HCT116 (cell line): ENCODE results near the gene NR1I3. TPM values are rescaled to one million over a fixed set of nuclear protein-coding genes. Genes with fewer than 3 reads are reported as not detected.

Experiments used
- ATAC-seq: fragments of 200-7000 bp; cut with Tn5 transposase; 2 replicates; pipeline ENCODE4 v1.9.1; 2020; ENCODE audit warnings: mild to moderate bottlenecking, moderate library complexity
- BruUV-seq: library from RNA; stranded (reverse); fragments of 400-500 nt; replicated peaks from 2 replicates; lab custom pipeline; 2021; lab: Mats Ljungman, UMichigan
- CTCF ChIA-PET: fragments of 300-600 bp; sonication (Branson Sonifier 250); formaldehyde crosslinking; loops from one replicate; lab custom pipeline; 2021; ENCODE audit warnings: antibody characterized with exemption; lab: Charles Lee
- POLR2A ChIA-PET: fragments of 300-600, 350-600 bp; sonication (Branson Sonifier 250); formaldehyde crosslinking; loops from one replicate; lab custom pipeline; 2021; ENCODE audit warnings: antibody characterized with exemption; lab: Charles Lee
- RAD21 ChIA-PET, 2 experiments: fragments of 300-600 bp; sonication (Branson Sonifier 250); formaldehyde crosslinking; loops; one replicate each; lab custom pipeline; 2023; ENCODE audit warnings: low total read pairs in 2 of 2; ENCODE audit not compliant: uncharacterized antibody in 2 of 2, unreplicated experiment in 2 of 2, low non-redundant PET in 1 of 2; lab: Charles Lee
- DNase-seq: peaks from one replicate; pipeline ENCODE4 v3.0.0-alpha.2; 2010; ENCODE audit warnings: low read depth, low spot score
- H2AFZ ChIP-seq: fragments of 200-600 bp; shearing (Covaris generic), sonication (generic); 2 replicates; pipeline ENCODE4 v1.6.1; 2017; ENCODE audit warnings: low read depth, mixed run types, mixed read lengths, antibody characterized with exemption, low read length; ENCODE audit not compliant: poor library complexity, severe bottlenecking
- H3K27ac ChIP-seq: 2 replicates; pipeline ENCODE4 v1.5.1; 2012; ENCODE audit warnings: low read depth, low read length
- H3K27me3 ChIP-seq: fragments of 200-600 bp; sonication (generic); 2 replicates; pipeline ENCODE4 v1.6.1; 2016; ENCODE audit warnings: mixed run types, low read length, mixed read lengths; ENCODE audit not compliant: insufficient read depth
- H3K36me3 ChIP-seq, 2 experiments: fragments of 200-500 bp in 1 of 2; fragments of 200-600 bp in 1 of 2; sonication (Bioruptor generic) in 1 of 2; sonication (generic) in 1 of 2; 2 replicates each; pipeline versions ENCODE4 v1.5.1 to v1.6.1; 2014 to 2016; ENCODE audit warnings: low read length in 2 of 2, inconsistent platforms in 1 of 2, mixed read lengths in 1 of 2, mixed run types in 1 of 2; ENCODE audit not compliant: insufficient read depth in 2 of 2, control insufficient read depth in 1 of 2
- H3K4me1 ChIP-seq, 2 experiments: fragments of 200-600 bp in 1 of 2; sonication (generic) in 1 of 2; 2 replicates each; pipeline versions ENCODE4 v1.5.1 to v1.6.1; 2012 to 2017; ENCODE audit warnings: low read length in 2 of 2, inconsistent platforms in 1 of 2, mild to moderate bottlenecking in 1 of 2, mixed read lengths in 1 of 2, mixed run types in 1 of 2, moderate library complexity in 1 of 2; ENCODE audit not compliant: insufficient read depth in 2 of 2, control insufficient read depth in 1 of 2
- H3K4me2 ChIP-seq: fragments of 200-600 bp; sonication (generic); 2 replicates; pipeline ENCODE4 v1.6.1; 2017; ENCODE audit warnings: mixed run types, low read length, mixed read lengths
- H3K4me3 ChIP-seq, 2 experiments: fragments of 200-600 bp in 1 of 2; sonication (generic) in 1 of 2; replicated peaks in 1 of 2; 2 replicates each; pipeline ENCODE4 v1.5.1; 2011 to 2016; ENCODE audit warnings: low read length in 2 of 2, control low read depth in 1 of 2, low read depth in 1 of 2, mild to moderate bottlenecking in 1 of 2, mixed read lengths in 1 of 2, mixed run types in 1 of 2
- H3K79me2 ChIP-seq: fragments of 200-600 bp; sonication (generic); 2 replicates; pipeline ENCODE4 v1.6.1; 2017; ENCODE audit warnings: mild to moderate bottlenecking, mixed run types, low read length, moderate library complexity, mixed read lengths; ENCODE audit not compliant: insufficient read depth
- H3K9ac ChIP-seq: fragments of 200-600 bp; sonication (generic); 2 replicates; pipeline ENCODE4 v1.6.1; 2016; ENCODE audit warnings: low read length, mixed read lengths
- H3K9me2 ChIP-seq: fragments of 200-600 bp; sonication (generic), shearing (Covaris generic); 2 replicates; pipeline ENCODE4 v1.6.1; 2017; ENCODE audit warnings: mixed run types, mild to moderate bottlenecking, moderate library complexity; ENCODE audit not compliant: insufficient read depth
- H3K9me3 ChIP-seq, 2 experiments: fragments of 200-500 bp in 1 of 2; fragments of 200-600 bp in 1 of 2; sonication (Bioruptor generic) in 1 of 2; sonication (generic) in 1 of 2; 2 replicates each; pipeline ENCODE4 v1.6.1; 2014 to 2017; ENCODE audit warnings: low read length in 2 of 2, mixed read lengths in 2 of 2, inconsistent platforms in 1 of 2, low read depth in 1 of 2, mild to moderate bottlenecking in 1 of 2, mixed run types in 1 of 2, moderate library complexity in 1 of 2; ENCODE audit not compliant: control insufficient read depth in 1 of 2, insufficient read depth in 1 of 2
- H4K20me1 ChIP-seq: fragments of 200-600 bp; sonication (generic), shearing (Covaris generic); 2 replicates; pipeline ENCODE4 v1.6.1; 2017; ENCODE audit warnings: mixed run types, mild to moderate bottlenecking, moderate library complexity; ENCODE audit not compliant: insufficient read depth
- CBX3 ChIP-seq: IDR thresholded peaks from 2 replicates; pipeline ENCODE4 v1.6.1; 2012; ENCODE audit warnings: low read depth
- CTCF ChIP-seq, 3 experiments: fragments of 200-600 bp in 1 of 3; sonication (generic) in 1 of 3; IDR thresholded peaks in 2 of 3; conservative IDR thresholded peaks in 1 of 3; 2 replicates each; pipeline ENCODE4 v1.5.1; 2012 to 2017; ENCODE audit warnings: low read depth in 2 of 3, low read length in 2 of 3, antibody characterized with exemption in 1 of 3, borderline replicate concordance in 1 of 3, control low read depth in 1 of 3, mild to moderate bottlenecking in 1 of 3, mixed read lengths in 1 of 3, mixed run types in 1 of 3, moderate library complexity in 1 of 3; ENCODE audit not compliant: insufficient read depth in 1 of 3
- EGR1 ChIP-seq: IDR thresholded peaks from 2 replicates; pipeline ENCODE4 v1.6.1; 2012; ENCODE audit warnings: low read depth
- EZH2 ChIP-seq: fragments of 200-600 bp; sonication (generic); IDR thresholded peaks from 2 replicates; pipeline ENCODE4 v1.6.1; 2017; ENCODE audit warnings: antibody characterized with exemption, mixed run types
- EZH2phosphoT487 ChIP-seq: fragments of 200-600 bp; IDR thresholded peaks from 2 replicates; pipeline ENCODE4 v1.6.1; 2018; ENCODE audit warnings: antibody characterized with exemption, borderline replicate concordance
- JUND ChIP-seq: IDR thresholded peaks from 2 replicates; pipeline ENCODE4 v1.6.1; 2012
- POLR2A ChIP-seq: IDR thresholded peaks from 2 replicates; pipeline ENCODE4 v1.7.0; 2011; ENCODE audit warnings: borderline replicate concordance; ENCODE audit not compliant: insufficient read depth, insufficient read length; ENCODE audit errors: extremely low read depth
- POLR2AphosphoS5 ChIP-seq: IDR thresholded peaks from 2 replicates; pipeline ENCODE4 v1.6.1; 2011; ENCODE audit warnings: mild to moderate bottlenecking, low read depth, low read length, moderate library complexity
- RAD21 ChIP-seq: IDR thresholded peaks from 2 replicates; pipeline ENCODE4 v1.6.1; 2012; ENCODE audit warnings: low read depth, mild to moderate bottlenecking
- ZNF274 ChIP-seq: fragments of 200-500 bp; sonication (Bioruptor generic); IDR thresholded peaks from 2 replicates; pipeline ENCODE4 v1.6.1; 2014; ENCODE audit warnings: mild to moderate bottlenecking, low read depth, low read length, inconsistent platforms
- intact Hi-C: fragments of 100-400 bp; cut with micrococcal nuclease; formaldehyde crosslinking; loops from 2 replicates; pipeline ENCODE4 v1.10.0; 2022
- total RNA-seq: library from RNA; stranded (reverse); gene quantifications from one replicate; pipeline ENCODE4 v1.2.1, GENCODE V29; 2021; ENCODE audit not compliant: unreplicated experiment

Gene NR1I3
- total RNA-seq, 1 experiment from 2014 or later, result not detected

DNA sequence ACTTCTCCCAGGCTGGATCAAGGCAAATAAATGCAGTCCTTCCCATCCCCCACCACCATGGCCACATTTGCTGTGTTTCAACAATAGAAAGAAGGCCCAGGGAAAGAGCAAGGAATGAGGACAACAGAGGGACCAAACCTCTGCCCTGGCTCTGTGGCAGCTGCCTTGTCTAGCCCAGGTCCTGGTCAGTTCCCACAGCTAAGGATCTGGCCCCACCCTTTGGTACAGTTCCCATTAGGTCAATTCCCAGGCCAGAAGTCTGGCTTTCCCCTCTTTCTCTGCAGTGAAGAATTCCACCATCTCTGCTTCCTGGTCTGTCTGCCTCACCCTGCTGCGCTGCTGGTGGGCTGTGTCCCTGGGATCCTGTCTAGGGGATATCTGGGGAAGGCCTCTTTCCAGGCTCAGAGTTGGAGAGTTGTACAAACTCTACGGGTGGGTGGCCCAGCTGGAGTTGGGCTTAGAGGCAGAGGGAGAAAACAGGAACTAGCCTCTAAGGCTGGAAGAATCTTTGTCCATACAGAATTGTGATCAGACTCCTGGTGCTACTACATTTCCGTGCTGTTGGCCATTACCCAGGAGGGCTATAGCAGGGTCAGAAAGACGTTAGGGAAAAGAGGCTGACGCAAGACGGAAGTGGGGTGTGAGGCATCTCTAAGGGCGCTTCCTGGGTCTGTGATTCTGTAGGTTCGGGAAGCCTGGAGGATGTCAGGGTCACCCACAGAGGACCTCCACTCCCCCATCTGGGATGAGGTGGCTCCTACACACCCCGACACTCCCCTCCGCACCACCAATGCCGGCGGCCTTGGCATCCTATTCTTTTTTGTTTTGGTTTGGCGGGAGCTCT, 36.8 kb downstream of the NR1I3 start:
- peaks cover 8 to 38% of the 10 kb centered on the region in 2 experiments; a peak in 3 of 4 replicates for H3K4me1 ChIP-seq
- ATAC-seq (no peak), DNase-seq (no peak)
- H3K9me2 ChIP-seq, result no peaks in the 10 kb centered on the region
- H3K9me3 ChIP-seq, result no peaks in the 10 kb centered on the region
- TF ChIP-seq EZH2phosphoT487 (no peak), POLR2A (no peak), RAD21 (no peak), EGR1 (no peak), CBX3 (no peak)
- peak overlapping the region; percentile 98 for H3K9ac ChIP-seq
- H3K4me3 ChIP-seq, result peak overlapping the region; percentile 94 to 98
- POLR2A ChIA-PET, result interaction anchor here (0.9 to 3.0 kb wide), 6 partner anchors 7 to 86 kb away, joined by 3 to 12 read pairs (median 4); partner anchors contain the start of genes B4GALT3 and PPOX
- H2AFZ ChIP-seq, result no peak overlapping the region
- H3K79me2 ChIP-seq, result peaks cover 29% of the 10 kb centered on the region
- BruUV-seq, result no TSS peak
- RAD21 ChIA-PET, result no interaction called here
- peak overlapping the region; percentile 52 for H3K27ac ChIP-seq
- peak overlapping the region; percentile 89 for H3K4me2 ChIP-seq
- intact Hi-C loops, result no loop called here
- peaks cover 11 to 17% of the 10 kb centered on the region in 2 experiments; a peak in 2 of 4 replicates for H3K36me3 ChIP-seq
- H4K20me1 ChIP-seq, result no peaks in the 10 kb centered on the region
- H3K27me3 ChIP-seq, result no peaks in the 10 kb centered on the region
- CTCF ChIA-PET, result interaction anchor here (1.1 to 1.8 kb wide), 5 partner anchors 9 to 181 kb away, joined by 4 to 7 read pairs (median 5); partner anchors contain the start of genes APOA2, PPOX and TOMM40L

GRCh38 chr1:161200421-161200991, 37.5 kb downstream of the NR1I3 start:
- TF ChIP-seq CTCF (IDR thresholded peaks at IDR 0.05 in 2 of 3, conservative IDR thresholded peaks at IDR 0.05 in 1 of 3; ENCODE audit: borderline replicate concordance in 1 of 3, insufficient read depth in 1 of 3, low read depth in 2 of 3, low read length in 2 of 3), result no peak
- TF ChIP-seq POLR2AphosphoS5, result no peak
- TF ChIP-seq JUND, result no peak
- no peak for TF ChIP-seq EZH2
- TF ChIP-seq ZNF274, result no peak
- Histone ChIP-seq H3K4me1 (peaks cover 8 to 38% of the 10 kb centered on the region in 2 experiments; a peak in 3 of 4 replicates), H4K20me1 (no peaks in the 10 kb centered on the region), H3K27me3 (no peaks in the 10 kb centered on the region), H3K9me2 (no peaks in the 10 kb centered on the region), H3K4me2 (peak overlapping the region; percentile 89; the same call in 1 of the 2 replicates), H2AFZ (no peak overlapping the region), H3K27ac (no peak overlapping the region; the same call in 1 of the 2 replicates), H3K79me2 (peaks cover 27% of the 10 kb centered on the region), H3K36me3 (peaks cover 8 to 16% of the 10 kb centered on the region in 2 experiments; a peak in 2 of 4 replicates), H3K4me3 (no peak overlapping the region), H3K9ac (no peak overlapping the region), H3K9me3 (no peaks in the 10 kb centered on the region)
- DNase-seq (no peak), ATAC-seq (no peak)
- ChIA-PET RAD21 (no interaction called here), CTCF (no interaction called here), POLR2A (interaction anchor here (3.0 kb wide), 1 partner anchor 35 kb away, joined by 12 read pairs; the partner anchor contains the start of gene PPOX)
- no TSS peak for BruUV-seq
- intact Hi-C loops, result no loop called here
